ENCODE results near the gene CAV2. TPM values are rescaled to one million over a fixed set of nuclear protein-coding genes. Genes with fewer than 3 reads are reported as not detected.

The CAV2 gene
- polyA plus RNA-seq, 1 of the 3 experiments (the other 2 are of a cell fraction), result 182 TPM

DNA sequence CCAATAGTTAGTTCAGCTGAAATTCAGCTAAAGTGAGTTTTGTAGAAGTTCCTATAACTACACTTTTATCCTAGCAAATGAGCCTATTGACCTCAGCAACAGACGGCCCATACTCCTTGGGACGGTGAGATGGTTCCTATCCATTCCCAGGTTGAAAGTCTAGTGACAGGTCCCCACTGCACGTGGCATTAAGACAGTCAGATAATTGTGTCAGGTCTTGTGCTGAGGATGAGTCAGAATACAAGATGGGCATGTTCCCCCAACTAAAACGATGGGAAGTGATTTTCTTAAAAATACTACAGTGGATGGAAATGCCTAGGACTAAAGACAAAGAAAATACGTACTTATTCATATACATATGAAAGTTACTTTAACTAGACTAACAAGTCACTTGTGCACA lies 27.4 kb downstream of the CAV2 start:
- Histone ChIP-seq H3K36me3 (replicated peaks in 1 of 2; ENCODE audit: control insufficient read depth in 1 of 2, insufficient read depth in 2 of 2, low read length in 1 of 2) (peaks cover 41 to 48% of the 10 kb centered on the region in 2 experiments), H2AFZ (ENCODE audit: low read depth) (no peak overlapping the region), H3F3A (replicated peaks; ENCODE audit: insufficient read depth) (peaks cover 63% of the 10 kb centered on the region), H3K79me2 (ENCODE audit: insufficient read depth) (peaks cover 71% of the 10 kb centered on the region), H3K9me2 (no peaks in the 10 kb centered on the region), H3K4me1 (ENCODE audit: control insufficient read depth in 1 of 2, insufficient read depth in 2 of 2, low read depth in 1 of 2, low read length in 1 of 2) (peaks cover 4 to 41% of the 10 kb centered on the region in 2 experiments), H3K4me2 (peak overlapping the region; percentile 90), H3K9me3 (no peaks in the 10 kb centered on the region), H3K27ac (ENCODE audit: low read depth in 2 of 2, low read length in 1 of 2) (peak overlapping the region; percentile 77 to 99; a peak in 3 of 4 replicates), H3K4me3 (ENCODE audit: low read depth in 2 of 2, low read length in 1 of 2) (peak overlapping the region; percentile 57 to 84), H3K9ac (peak overlapping the region; percentile 100), H3K27me3 (ENCODE audit: insufficient read depth) (no peaks in the 10 kb centered on the region), H4K20me1 (ENCODE audit: insufficient read depth) (peaks cover 28% of the 10 kb centered on the region)
- no peak for DNase-seq
- 7% methylated on average over 5 of the region's 5 CpGs for WGBS (ENCODE audit: low lambda C conversion rate)
- POLR2A ChIA-PET, result no interaction called here
- TF ChIP-seq EP300 (IDR thresholded peaks at IDR 0.05; ENCODE audit: borderline replicate concordance in 1 of 2, low read depth in 1 of 2, low read length in 1 of 2) (no peak), FOSL2 (IDR thresholded peaks at IDR 0.05; ENCODE audit: borderline replicate concordance, low read depth) (peak; percentile 35; the same call in 1 of the 2 replicates), TCF12 (IDR thresholded peaks at IDR 0.05) (no peak), JUND (IDR thresholded peaks at IDR 0.05) (peak; percentile 36; the same call in 1 of the 2 replicates), FOXJ3 (CRISPR knock-in tag; IDR thresholded peaks at IDR 0.05) (no peak), FOXM1 (IDR thresholded peaks at IDR 0.05; ENCODE audit: low read depth) (no peak), RAD21 (IDR thresholded peaks at IDR 0.05; ENCODE audit: low read length) (no peak), MXI1 (IDR thresholded peaks at IDR 0.05; ENCODE audit: low read depth, low read length) (peak; percentile 61; the same call in 1 of the 2 replicates)
- TF ChIP-seq, protein P1, sequence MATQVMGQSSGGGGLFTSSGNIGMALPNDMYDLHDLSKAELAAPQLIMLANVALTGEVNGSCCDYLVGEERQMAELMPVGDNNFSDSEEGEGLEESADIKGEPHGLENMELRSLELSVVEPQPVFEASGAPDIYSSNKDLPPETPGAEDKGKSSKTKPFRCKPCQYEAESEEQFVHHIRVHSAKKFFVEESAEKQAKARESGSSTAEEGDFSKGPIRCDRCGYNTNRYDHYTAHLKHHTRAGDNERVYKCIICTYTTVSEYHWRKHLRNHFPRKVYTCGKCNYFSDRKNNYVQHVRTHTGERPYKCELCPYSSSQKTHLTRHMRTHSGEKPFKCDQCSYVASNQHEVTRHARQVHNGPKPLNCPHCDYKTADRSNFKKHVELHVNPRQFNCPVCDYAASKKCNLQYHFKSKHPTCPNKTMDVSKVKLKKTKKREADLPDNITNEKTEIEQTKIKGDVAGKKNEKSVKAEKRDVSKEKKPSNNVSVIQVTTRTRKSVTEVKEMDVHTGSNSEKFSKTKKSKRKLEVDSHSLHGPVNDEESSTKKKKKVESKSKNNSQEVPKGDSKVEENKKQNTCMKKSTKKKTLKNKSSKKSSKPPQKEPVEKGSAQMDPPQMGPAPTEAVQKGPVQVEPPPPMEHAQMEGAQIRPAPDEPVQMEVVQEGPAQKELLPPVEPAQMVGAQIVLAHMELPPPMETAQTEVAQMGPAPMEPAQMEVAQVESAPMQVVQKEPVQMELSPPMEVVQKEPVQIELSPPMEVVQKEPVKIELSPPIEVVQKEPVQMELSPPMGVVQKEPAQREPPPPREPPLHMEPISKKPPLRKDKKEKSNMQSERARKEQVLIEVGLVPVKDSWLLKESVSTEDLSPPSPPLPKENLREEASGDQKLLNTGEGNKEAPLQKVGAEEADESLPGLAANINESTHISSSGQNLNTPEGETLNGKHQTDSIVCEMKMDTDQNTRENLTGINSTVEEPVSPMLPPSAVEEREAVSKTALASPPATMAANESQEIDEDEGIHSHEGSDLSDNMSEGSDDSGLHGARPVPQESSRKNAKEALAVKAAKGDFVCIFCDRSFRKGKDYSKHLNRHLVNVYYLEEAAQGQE (IDR thresholded peaks at IDR 0.05; ENCODE audit: low read depth, low read length), result no peak
- TF ChIP-seq, protein P2, sequence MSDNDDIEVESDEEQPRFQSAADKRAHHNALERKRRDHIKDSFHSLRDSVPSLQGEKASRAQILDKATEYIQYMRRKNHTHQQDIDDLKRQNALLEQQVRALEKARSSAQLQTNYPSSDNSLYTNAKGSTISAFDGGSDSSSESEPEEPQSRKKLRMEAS (IDR thresholded peaks at IDR 0.05; ENCODE audit: low read depth), result peak; percentile 91
- CTCF ChIA-PET, result interaction anchor here (0.6 to 3.1 kb wide), 20 partner anchors 12 to 374 kb away, joined by 3 to 18 read pairs (median 6); partner anchors contain the start of gene CAV2

DNA sequence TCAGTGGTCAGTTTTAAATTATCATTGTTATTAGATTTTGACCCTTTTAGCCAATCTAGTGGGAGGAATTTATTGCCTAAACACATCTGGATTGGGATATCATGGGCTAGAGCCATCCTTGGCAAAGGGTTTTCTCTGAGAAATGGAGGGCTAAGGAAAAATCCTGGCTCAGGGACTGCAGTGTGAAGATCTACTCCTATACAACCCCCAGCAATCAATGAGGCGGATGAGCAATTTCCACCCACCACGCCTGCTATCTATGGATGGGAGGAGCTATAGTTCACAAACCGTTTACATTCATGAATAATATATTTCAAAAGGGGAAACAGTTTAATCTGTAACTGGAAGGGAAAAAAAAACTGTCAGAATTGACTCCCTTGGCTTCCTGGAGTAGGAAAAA lies 28.0 kb downstream of the CAV2 start:
- Histone ChIP-seq H3K9me2 (no peaks in the 10 kb centered on the region), H3K27me3 (ENCODE audit: insufficient read depth) (no peaks in the 10 kb centered on the region), H3K27ac (ENCODE audit: low read depth in 2 of 2, low read length in 1 of 2) (peak overlapping the region; percentile 77 to 99; a peak in 3 of 4 replicates), H3F3A (replicated peaks; ENCODE audit: insufficient read depth) (peaks cover 61% of the 10 kb centered on the region), H3K9me3 (no peaks in the 10 kb centered on the region), H3K36me3 (replicated peaks in 1 of 2; ENCODE audit: control insufficient read depth in 1 of 2, insufficient read depth in 2 of 2, low read length in 1 of 2) (peaks cover 45 to 54% of the 10 kb centered on the region in 2 experiments), H3K9ac (peak overlapping the region; percentile 100), H3K79me2 (ENCODE audit: insufficient read depth) (peaks cover 77% of the 10 kb centered on the region), H3K4me2 (peak overlapping the region; percentile 90), H4K20me1 (ENCODE audit: insufficient read depth) (peaks cover 34% of the 10 kb centered on the region), H2AFZ (ENCODE audit: low read depth) (no peak overlapping the region), H3K4me3 (ENCODE audit: low read depth in 2 of 2, low read length in 1 of 2) (peak overlapping the region; percentile 57 to 84; a peak in 3 of 4 replicates), H3K4me1 (ENCODE audit: control insufficient read depth in 1 of 2, insufficient read depth in 2 of 2, low read depth in 1 of 2, low read length in 1 of 2) (peaks cover 4 to 37% of the 10 kb centered on the region in 2 experiments)
- ChIA-PET CTCF (interaction anchor here (1.3 to 3.1 kb wide), 7 partner anchors 64 to 375 kb away, joined by 3 to 18 read pairs (median 7); no protein-coding TSS in a partner anchor), POLR2A (no interaction called here)
- DNase-seq, result no peak
- WGBS (ENCODE audit: low lambda C conversion rate), result 15% methylated on average over 3 of the region's 3 CpGs
- TF ChIP-seq JUND (IDR thresholded peaks at IDR 0.05) (peak; percentile 17; the same call in 1 of the 2 replicates), POLR2AphosphoS5 (IDR thresholded peaks at IDR 0.05; ENCODE audit: low read depth, low read length) (0 out of 2 replicates have a peak, but pooled peaks have one; percentile 8), MXI1 (IDR thresholded peaks at IDR 0.05; ENCODE audit: low read depth, low read length) (no peak)
- TF ChIP-seq, protein P1 (IDR thresholded peaks at IDR 0.05; ENCODE audit: low read depth, low read length), result no peak

Data from SK-N-SH (cell line).